ENCODE measurements around the gene WFS1.

The WFS1 gene

GRCh38 chr4:6263526-6264224 is 6.0 kb upstream of the WFS1 start:
- no peak for DNase-seq

GRCh38 chr4:6264225-6264540 is 5.5 kb upstream of the WFS1 start:
- DNase-seq, result no peak

- DNase-seq, result no peak
These were observed 4.1 kb upstream of the WFS1 start for GRCh38 chr4:6265546-6265945.

GRCh38 chr4:6267573-6267972 is 2.1 kb upstream of the WFS1 start:
- DNase-seq, result no peak

GRCh38 chr4:6268650-6269615 is 717 bp upstream of the WFS1 start:
- no peak for DNase-seq

- DNase-seq, result no peak
These were observed 1.0 kb downstream of the WFS1 start for GRCh38 chr4:6270636-6271121.

GRCh38 chr4:6271206-6271605 is 1.6 kb downstream of the WFS1 start:
- no peak for DNase-seq

GRCh38 chr4:6271701-6272465 is 2.2 kb downstream of the WFS1 start:
- no peak for DNase-seq

- DNase-seq, result no peak
These were observed 3.4 kb downstream of the WFS1 start for GRCh38 chr4:6272863-6273660.

GRCh38 chr4:6273661-6273990 is 4.0 kb downstream of the WFS1 start:
- no peak for DNase-seq

GRCh38 chr4:6275351-6275750 is 5.7 kb downstream of the WFS1 start:
- no peak for DNase-seq

- DNase-seq, result no peak
These were observed 6.5 kb downstream of the WFS1 start for GRCh38 chr4:6275898-6276806.

- DNase-seq, result no peak
These were observed 7.6 kb downstream of the WFS1 start for GRCh38 chr4:6277139-6277802.

GRCh38 chr4:6277935-6278800 is 8.5 kb downstream of the WFS1 start:
- DNase-seq, result no peak

GRCh38 chr4:6278801-6279197 is 9.1 kb downstream of the WFS1 start:
- DNase-seq, result no peak

- DNase-seq, result no peak
These were observed 10.1 kb downstream of the WFS1 start for GRCh38 chr4:6279582-6280289.

GRCh38 chr4:6280365-6280996 is 10.8 kb downstream of the WFS1 start:
- DNase-seq, result no peak

- DNase-seq, result no peak
These were observed 12.0 kb downstream of the WFS1 start for GRCh38 chr4:6281436-6282313.

All from activated CD4-positive, CD25-positive, alpha-beta regulatory T cell (primary cell).